Measurements from ENCODE around the gene OR5M10.
"Not testable (repeated sequence)": the region's sequence is repeated elsewhere in the genome, so short reads cannot be mapped to it uniquely, and the experiment has no call there.

Gene OR5M10

DNA sequence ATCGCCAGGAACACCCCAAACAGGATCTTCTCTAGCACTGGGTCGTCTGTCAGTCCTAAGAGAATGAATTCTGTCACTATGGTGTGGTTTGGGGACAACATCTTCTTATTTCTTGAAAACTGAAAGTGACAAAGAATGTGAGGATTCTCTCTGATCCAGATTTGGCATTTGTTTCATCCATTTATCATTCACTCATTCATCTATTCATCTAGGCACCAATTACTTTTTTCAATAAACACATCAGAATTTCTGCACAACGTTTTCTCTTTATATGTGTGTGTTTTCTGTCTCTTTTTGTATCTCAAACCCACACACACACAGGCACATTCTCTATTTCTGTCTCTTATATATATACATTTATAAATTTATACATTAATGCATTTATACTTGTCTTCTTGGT lies at the start of gene OR5M10:
Gene OR5M10, minus strand, starts transcription at position 101 of the 400 bp plus-strand sequence. Its CDS starts 0 bp downstream, at position 101.
- no peak for DNase-seq

DNA sequence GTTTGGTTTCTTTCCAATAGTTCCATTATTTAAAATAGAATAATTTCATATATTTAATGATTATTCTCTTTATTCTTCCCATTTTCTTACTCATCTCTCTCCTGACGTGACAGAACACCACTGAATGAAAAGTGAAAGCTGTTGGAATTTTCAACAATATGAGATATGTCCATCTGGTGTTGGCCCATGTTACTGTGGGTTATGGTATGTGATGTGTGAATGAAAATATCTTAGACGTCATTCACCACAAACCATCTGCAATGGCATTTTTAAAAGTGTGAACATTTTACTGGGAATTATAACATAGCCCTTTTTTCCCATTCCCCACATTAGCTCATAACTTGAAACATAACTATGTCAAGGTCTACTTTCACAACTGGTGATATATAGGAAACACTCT lies 48.4 kb upstream of the OR5M10 start:
- DNase-seq, result no peak

- no peak for DNase-seq
These were observed 47.2 kb upstream of the OR5M10 start for GRCh38 chr11:56624661-56625110.

DNA sequence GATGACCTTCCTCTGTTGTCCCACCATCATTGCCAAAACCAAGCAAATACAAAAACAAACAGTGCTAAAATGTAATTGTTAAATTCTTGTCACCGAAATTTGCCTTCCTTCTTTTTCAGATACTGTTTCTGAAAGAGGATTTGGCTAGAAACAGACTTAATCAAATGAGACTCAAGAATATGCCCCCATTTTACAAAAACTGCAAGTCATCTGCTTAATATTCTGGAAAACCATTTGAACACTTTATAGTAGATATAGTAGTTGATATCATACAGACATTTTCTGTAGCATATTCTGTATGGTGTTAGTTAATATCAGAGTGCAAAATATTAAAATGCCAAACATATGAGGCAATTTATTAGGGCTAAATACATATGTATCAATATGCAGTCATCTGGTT lies 33.7 kb upstream of the OR5M10 start:
- DNase-seq, result no peak

DNA sequence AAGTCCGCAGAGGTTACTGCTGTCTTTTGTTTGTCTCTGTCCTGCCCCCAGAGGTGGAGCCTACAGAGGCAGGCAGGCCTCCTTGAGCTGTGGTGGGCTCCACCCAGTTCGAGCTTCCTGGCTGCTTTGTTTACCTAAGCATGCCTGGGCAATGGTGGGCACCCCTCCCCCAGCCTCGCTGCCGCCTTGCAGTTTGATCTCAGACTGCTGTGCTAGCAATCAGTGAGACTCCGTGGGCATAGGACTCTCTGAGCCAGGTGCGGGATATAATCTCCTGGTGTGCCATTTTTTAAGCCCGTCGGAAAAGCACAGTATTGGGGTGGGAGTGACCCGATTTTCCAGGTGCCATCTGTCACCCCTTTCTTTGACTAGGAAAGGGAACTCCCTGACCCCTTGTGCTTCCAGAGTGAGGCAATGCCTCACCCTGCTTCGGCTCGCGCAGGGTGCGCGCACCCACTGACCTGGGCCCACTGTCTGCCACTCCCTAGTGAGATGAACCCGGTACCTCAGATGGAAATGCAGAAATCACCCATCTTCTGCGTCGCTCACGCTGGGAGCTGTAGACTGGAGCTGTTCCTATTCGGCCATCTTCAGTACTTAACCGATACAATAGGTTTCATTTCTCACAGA lies 14.7 kb upstream of the OR5M10 start:
- DNase-seq, result not testable (repeated sequence)

DNA sequence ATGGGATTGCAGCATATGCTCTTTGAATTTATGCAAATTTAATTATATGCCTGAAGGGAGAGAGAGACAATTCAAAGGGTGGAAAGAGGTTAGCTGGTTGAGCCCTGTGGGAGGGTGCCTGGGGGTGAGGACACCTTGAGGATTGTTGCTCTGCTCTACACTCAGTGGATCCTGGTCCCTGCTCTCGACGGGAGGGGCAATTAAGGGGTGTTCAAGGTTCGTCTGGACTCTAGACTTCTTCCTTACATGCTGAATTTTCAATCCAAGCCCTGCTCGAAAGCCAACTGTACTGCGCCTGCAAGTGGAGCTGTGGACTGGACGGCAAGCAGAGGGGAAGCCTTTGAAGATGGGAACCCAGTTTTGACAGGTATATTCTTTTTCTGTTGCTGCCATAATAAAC lies 18.9 kb downstream of the OR5M10 start:
- no peak for DNase-seq

GRCh38 chr11:56554691-56555090 lies 22.8 kb downstream of the OR5M10 start:
- DNase-seq, result not testable (repeated sequence)

- no peak for DNase-seq
These were observed 32.0 kb downstream of the OR5M10 start for GRCh38 chr11:56545531-56545930.

DNA sequence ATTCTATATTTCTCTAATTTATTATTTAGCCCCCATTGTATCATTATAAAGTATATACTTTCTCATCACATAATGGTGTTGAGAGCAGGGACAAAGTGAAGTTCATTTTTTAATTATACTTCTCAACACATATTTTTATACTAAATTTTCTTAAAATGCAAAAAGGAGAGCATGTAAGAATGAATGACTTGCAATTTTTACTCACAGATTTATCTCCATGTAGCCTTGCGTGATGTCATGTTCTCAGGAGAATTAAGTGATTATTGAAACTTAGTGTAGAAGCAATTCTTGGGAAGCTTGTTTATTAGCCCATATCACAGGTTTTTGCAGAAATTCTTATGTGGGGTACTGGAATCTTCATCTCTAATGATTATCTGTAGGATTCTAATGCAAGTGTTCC lies 33.8 kb downstream of the OR5M10 start:
- no peak for DNase-seq

GRCh38 chr11:56543157-56543556 lies 34.4 kb downstream of the OR5M10 start, which contains the start of gene OR5M11:
Gene OR5M11 (minus strand): TSS chr11:56543257. CDS start chr11:56543257, 0 bp downstream.
- DNase-seq, result no peak

DNA sequence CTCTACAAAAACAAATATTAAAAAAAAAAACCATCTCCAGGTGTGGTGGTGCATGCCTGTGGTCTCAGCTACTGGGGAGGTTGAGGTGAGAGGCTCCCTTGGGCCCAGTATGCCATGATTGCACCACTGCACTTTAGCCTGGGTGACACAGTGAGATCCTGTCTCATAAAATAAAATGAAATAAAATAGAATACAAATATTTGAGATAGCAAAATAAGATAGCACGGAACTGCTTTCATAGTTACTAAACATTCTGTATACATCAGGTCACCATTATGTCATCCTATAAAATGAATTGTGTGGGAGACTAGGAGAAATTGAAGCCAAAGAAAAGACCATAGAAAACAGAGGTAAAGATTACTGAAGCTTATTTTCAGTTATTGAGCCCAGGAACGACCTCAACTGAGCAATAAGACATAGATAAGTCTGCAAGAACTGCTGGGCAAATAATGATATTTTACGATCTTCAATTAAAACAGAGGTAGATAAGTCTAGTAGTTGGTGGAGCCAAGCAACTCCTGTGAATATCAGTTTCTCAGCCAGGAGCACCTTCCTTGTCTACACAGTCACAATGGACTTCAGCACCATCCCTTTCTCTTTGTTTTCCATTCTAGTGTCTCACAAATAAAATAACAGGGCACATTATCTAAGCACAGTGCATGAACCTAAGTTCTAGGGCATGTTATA lies 44.3 kb downstream of the OR5M10 start:
- no peak for DNase-seq

DNA sequence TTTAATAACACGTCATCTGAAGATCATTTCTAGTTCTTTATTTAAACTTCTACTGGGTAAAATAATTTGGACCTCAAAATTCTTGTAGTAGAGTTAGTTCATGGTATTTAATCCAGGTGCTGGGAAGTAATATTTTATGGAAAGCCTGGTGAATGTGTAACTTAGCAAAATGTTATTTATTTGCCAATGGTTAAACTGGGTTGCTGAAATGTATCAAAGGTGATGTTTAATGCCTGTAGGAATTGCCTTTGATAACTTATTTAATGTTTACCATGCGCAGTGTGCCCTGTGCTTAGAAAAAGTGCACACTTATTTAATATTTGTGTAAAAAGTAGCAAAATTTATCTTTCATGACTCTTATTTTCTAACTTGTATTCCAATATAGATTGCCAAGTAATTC lies 45.7 kb downstream of the OR5M10 start:
- DNase-seq, result no peak

All from stimulated activated CD4-positive, alpha-beta T cell treated with anti-CD3 and anti-CD28 coated beads, Interleukin-4, amount 100 ng/mL, for 1 hour (primary cell).